Posterior vena cava (tissue), 2 donors: ENCODE measurements around the gene ABCC8. TPM values are rescaled to one million over a fixed set of nuclear protein-coding genes. Genes with fewer than 3 reads are reported as not detected.

Experiments used
- DNase-seq: peaks from one replicate; pipeline ENCODE4 v3.0.0-alpha.2; 2020; ENCODE audit warnings: low spot score
- intact Hi-C, 2 donors: fragments of 100-400 bp; cut with DNase I; formaldehyde crosslinking; loops; one replicate each; pipeline versions ENCODE4 v1.14.1 to v1.14.2; 2022 to 2023
- long read RNA-seq, 2 donors: library from polyadenylated mRNA; unstranded; transcript quantifications; one replicate each; pipeline ENCODE4 v2.0.0, GENCODE V29; 2020 to 2021
- total RNA-seq, 2 donors: library from RNA; stranded (reverse); fragmentation: NEBNext Ultra II Directional; extraction: Animal tissue kit (Norgen Biotek cat#: 25700); gene quantifications; one replicate each; pipeline ENCODE4 v1.2.1, GENCODE V29; 2021
- donor health status: DM: yes; HTN: yes; CAD: no.
- donor health status: DM: yes; HTN: yes; CAD: no.

Gene ABCC8
- 10 to 100 TPM in 1 of 2 donors, 1 to 10 TPM in 1; 3.4 to 11.4 TPM for total RNA-seq
- long read RNA-seq, donor 1, partial matches to known transcripts: 3 of 4 reads
- long read RNA-seq, donor 1, other reads (novel, unspliced or antisense): 1 of 4 reads
- long read RNA-seq, donor 2, partial matches to known transcripts: 1 of 2 reads
- long read RNA-seq, donor 2, other reads (novel, unspliced or antisense): 1 of 2 reads

GRCh38 chr11:17476317-17477083 lies at the start of gene ABCC8:
ABCC8 (minus strand) TSS chr11:17476845; CDS start chr11:17476776, 69 bp downstream.
- intact Hi-C loops: no loop called here
- peak; percentile 73 for DNase-seq

GRCh38 chr11:17526326-17526725 lies 49.7 kb upstream of the ABCC8 start:
- intact Hi-C loops: no loop called here
- DNase-seq: no peak

GRCh38 chr11:17525570-17525969 lies 48.9 kb upstream of the ABCC8 start:
- intact Hi-C loops: no loop called here
- DNase-seq: no peak

GRCh38 chr11:17524221-17524620 lies 47.6 kb upstream of the ABCC8 start:
- no peak for DNase-seq
- intact Hi-C loops: no loop called here

- intact Hi-C loops: no loop called here
- DNase-seq: no peak
Observed at GRCh38 chr11:17522655-17523054, 46.0 kb upstream of the ABCC8 start.

- no peak for DNase-seq
- intact Hi-C loops: no loop called here
Observed at GRCh38 chr11:17521106-17521900, 44.7 kb upstream of the ABCC8 start.

GRCh38 chr11:17519061-17519885 lies 42.6 kb upstream of the ABCC8 start:
- intact Hi-C loops: no loop called here
- no peak for DNase-seq

- no peak for DNase-seq
- intact Hi-C loops: no loop called here
Observed at GRCh38 chr11:17518366-17518765, 41.7 kb upstream of the ABCC8 start.

GRCh38 chr11:17517186-17517585 lies 40.5 kb upstream of the ABCC8 start:
- DNase-seq: no peak
- intact Hi-C loops: no loop called here

- intact Hi-C loops: no loop called here
- DNase-seq: no peak
Observed at GRCh38 chr11:17516551-17517150, 40.0 kb upstream of the ABCC8 start.

GRCh38 chr11:17515443-17516176 lies 39.0 kb upstream of the ABCC8 start:
- DNase-seq: no peak
- intact Hi-C loops: no loop called here

- intact Hi-C loops: no loop called here
- no peak for DNase-seq
Observed at GRCh38 chr11:17514476-17514875, 37.8 kb upstream of the ABCC8 start.

GRCh38 chr11:17513853-17514252 lies 37.2 kb upstream of the ABCC8 start:
- no peak for DNase-seq
- intact Hi-C loops: no loop called here

GRCh38 chr11:17512101-17512500 lies 35.5 kb upstream of the ABCC8 start:
- DNase-seq: no peak
- intact Hi-C loops: no loop called here

- intact Hi-C loops: no loop called here
- DNase-seq: no peak
Observed at GRCh38 chr11:17511571-17511970, 34.9 kb upstream of the ABCC8 start.

GRCh38 chr11:17510507-17511206 lies 34.0 kb upstream of the ABCC8 start:
- intact Hi-C loops: loop anchor here in 1 of 2 donors (1.0 kb wide), 1 partner anchor 19 kb away; no protein-coding TSS in a partner anchor
- DNase-seq: no peak

GRCh38 chr11:17508791-17509190 lies 32.1 kb upstream of the ABCC8 start:
- DNase-seq: no peak
- intact Hi-C loops: no loop called here

GRCh38 chr11:17508306-17508705 lies 31.7 kb upstream of the ABCC8 start:
- DNase-seq: no peak
- intact Hi-C loops: no loop called here
